Dedifferentiated amniotic fluid mesenchymal stem cell (primary cell): ENCODE results near the gene UNKL.
"Not testable (repeated sequence)": the region's sequence is repeated elsewhere in the genome, so short reads cannot be mapped to it uniquely, and the experiment has no call there.

Experiments
- DNase-seq: peaks from one replicate; pipeline ENCODE4 v3.0.0-alpha.2; 2016; ENCODE audit errors: extremely low spot score

UNKL gene

GRCh38 chr16:1445518-1446203, 31.2 kb upstream of the UNKL start:
- DNase-seq = no peak

- DNase-seq = no peak
Observed at GRCh38 chr16:1444730-1445517, 30.4 kb upstream of the UNKL start.

DNA sequence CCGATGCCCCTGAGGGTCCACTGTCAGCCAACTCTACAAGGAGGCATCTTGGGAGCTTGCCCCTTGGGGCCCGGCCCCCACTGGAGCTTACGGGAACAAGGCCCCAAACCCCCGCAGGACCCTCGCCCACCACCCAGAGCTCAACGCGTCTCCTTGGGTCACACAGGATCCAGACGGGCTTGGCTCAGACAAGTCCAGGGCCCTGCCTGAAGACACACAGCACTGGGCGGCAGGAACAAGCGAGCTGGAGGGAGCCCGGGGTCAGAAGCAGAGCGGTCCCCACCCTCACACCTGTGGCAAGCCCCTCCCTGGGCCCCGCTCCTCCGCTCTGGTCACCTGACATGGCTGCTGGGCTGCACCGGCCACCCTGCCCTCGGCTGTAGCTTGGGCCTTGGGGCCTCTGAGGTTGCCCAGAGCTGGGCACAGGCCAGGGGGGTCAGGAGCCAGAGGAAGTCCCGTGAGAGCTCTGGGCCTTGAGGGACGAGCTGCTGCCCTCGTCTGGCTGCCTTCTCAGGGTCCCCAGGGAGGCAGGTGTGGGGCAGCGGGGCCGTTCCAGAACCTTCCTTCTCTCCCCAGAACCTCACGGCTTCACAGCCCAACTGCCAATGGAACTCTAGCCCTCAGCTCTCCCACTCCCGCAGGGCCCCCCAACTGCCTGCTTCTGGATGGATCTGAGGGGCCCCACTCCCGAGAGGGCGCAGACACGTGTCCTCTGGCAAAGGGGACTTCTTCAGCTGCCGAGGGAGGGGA, 29.7 kb upstream of the UNKL start, which contains the start of gene CCDC154:
Gene CCDC154, minus strand, starts transcription at position 577 of the 750 bp plus-strand sequence. Its CDS starts 234 bp downstream, at position 343.
- no peak for DNase-seq

GRCh38 chr16:1443403-1443973, 29.0 kb upstream of the UNKL start:
- no peak for DNase-seq

GRCh38 chr16:1442697-1443096, 28.2 kb upstream of the UNKL start:
- no peak for DNase-seq

- no peak for DNase-seq
Observed at GRCh38 chr16:1441391-1441829, 26.9 kb upstream of the UNKL start.

DNA sequence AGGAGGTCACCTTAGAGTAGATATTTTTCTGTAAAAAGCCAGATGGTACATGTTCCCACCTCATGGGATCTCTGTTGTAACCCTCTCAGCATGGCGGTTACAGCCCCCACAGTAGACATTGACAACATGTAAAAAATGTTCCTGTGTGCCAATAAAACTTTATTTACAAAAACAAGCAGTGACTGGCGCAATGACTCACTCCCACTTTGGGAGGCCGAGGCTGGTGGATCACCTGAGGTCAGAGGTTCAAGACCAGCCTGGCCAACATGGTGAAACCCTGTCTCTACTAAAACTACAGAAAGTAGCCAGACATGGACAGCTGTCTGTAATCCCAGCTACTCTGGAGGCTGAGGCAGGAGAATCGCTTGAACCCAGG, 25.2 kb upstream of the UNKL start:
- not testable (repeated sequence) for DNase-seq

DNA sequence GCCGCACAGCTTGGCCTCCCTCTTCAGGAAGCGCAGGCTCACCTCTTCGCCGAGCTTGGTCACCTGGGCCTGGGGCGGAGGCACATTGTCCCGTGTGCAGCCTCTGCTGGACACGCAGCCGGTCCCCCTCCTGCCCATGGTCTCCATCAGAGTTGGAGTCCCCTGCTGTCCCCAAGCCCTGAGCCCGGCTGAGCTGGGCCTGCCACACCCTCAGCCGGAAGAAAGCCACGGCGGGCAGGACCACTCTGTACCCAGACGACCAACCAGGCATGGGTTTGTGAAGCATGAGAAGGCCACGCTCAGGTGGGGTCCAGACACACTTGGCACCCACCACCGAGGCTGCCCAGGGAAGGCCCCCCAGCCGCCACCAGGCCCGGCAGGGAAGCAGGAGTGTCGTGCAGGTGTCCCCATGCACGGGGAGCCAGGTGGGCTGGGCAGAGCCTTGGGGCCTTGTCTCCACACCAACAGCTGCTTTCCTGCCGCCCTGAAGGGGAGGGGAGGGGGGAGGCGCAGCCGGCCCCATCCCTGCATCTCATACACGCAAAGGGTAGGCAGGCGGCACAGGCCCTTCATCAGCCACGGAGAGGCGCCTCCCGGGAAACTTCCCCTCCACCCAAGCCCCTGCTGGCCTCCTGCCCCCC, 24.7 kb upstream of the UNKL start:
- no peak for DNase-seq

DNA sequence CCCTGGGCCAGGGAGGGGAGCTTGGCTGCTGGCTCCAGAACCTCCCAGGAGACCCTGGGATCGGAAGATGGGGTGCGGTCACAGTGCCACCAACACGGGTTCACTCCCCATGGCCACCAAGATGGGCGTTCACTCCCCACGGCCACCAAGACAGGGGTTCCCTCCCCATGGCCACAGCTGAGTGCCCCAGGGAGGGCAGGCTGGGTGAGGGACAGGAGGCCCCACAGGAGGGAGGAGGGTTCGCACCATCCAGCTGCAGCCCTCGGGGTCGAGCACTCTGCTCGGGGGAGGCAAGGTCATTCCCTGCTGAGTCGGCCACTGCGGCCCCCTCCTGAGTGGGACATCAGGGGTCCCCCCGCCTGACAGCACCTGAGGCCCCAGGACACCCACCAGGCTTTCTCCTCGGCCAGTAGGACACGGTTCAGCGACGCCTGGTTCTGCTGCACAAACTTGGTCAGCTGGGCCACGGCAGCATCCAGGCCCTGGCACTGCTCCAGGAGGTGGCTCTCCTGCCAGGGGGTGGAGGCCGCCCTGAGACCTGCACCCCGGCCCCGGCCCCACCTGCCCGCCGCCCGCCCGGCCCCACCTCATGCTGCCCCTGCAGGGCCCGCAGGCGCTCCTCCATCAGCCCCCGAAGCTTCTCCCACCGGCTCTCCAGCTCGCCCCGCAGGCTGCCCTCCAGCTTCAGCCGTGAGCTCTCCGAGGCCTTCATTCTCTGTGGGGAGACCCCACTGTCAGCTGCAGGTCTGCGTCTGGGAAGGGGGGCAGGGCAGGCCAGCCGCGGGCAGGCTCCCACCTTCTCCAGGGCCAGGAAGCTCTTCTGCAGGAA, 23.9 kb upstream of the UNKL start:
- no peak for DNase-seq

GRCh38 chr16:1437606-1438005, 23.1 kb upstream of the UNKL start:
- no peak for DNase-seq

DNA sequence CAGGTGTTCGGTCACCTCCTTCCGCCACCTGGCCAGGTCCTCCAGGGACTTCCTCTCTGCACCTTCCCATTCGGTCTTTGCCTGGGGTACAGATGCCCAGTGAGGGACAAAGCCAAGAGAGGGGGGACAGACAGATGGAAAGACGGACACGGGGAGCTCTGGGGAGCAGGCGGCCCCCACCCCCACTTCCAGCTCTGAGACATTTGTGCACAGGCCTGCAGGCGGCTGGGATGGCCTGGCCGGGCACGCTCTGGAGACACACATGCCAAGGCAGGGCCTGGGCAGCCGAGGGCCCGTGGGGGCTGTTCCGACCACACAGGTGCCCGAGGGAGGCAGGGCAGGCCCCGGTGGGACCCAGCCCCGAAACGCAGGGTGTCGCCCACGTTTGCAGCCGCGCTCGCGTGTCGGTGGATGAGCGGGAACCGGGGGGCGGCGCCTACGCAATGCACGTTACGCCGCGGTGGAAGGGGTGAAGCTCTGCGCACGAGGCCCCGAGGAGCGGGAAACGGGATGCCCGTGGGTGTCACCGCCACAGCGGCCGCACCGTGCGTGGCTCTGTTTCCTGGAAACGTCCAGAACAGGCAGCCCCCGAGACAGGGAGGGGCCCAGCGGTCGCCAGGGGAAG, 22.3 kb upstream of the UNKL start:
- no peak for DNase-seq

- DNase-seq = no peak
Observed at GRCh38 chr16:1435921-1436697, 21.6 kb upstream of the UNKL start.

DNA sequence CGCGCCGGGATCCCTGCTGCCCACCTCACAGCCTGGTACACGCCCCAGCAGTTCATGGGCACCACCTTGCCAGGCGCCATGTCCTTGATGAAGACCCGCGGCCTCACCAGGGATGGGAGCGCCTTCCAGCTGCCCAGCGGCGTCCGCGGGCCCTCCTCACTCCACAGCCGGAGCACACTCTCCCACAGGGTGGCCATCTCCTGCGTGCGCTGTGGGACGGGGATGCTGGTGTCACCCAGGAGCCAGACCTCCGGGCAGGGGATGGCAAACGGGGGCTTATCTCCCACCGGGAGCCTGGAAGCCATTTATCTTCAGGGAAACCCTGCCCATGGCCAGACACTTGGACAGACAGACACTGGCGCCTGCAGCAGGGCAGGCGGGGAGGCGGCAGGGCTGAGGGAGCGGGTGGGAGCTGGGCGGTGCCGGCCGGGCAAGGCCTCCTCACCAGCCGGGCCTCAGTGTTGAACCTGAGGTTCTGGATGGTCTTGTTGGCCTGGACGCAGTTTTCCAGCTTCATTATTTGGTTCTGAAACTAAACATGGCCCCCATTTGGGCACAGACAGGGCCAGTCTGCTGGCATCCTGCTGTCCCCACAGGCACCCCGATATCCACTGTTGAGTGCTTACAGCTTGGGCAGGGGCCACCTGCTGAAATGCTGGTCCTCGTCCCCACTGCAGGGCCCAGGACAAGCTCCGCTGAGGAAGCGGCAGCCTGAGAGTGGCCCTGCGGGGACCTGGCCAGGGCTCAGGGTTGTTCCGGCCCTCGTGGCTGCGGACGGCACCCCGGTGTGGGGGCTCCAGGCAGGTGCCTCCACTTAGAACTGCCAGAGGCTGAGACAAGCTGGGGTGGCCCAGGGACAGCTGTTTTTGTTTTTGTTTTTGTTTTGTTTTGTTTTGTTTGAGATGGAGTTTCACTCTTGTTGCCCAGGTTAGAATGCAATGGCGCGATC, 20.4 kb upstream of the UNKL start:
- no peak for DNase-seq

- DNase-seq = no peak
Observed at GRCh38 chr16:1433756-1434155, 19.3 kb upstream of the UNKL start.

GRCh38 chr16:1433263-1433560, 18.7 kb upstream of the UNKL start:
- DNase-seq = no peak

- no peak for DNase-seq
Observed at GRCh38 chr16:1432388-1433262, 18.1 kb upstream of the UNKL start.

- DNase-seq = no peak
Observed at GRCh38 chr16:1431497-1432270, 17.2 kb upstream of the UNKL start.
